CD4-positive, alpha-beta T cell treated with Interleukin-15 for 1 hour (primary cell): ENCODE measurements around the gene PPIA.
"Not testable (repeated sequence)": the region's sequence is repeated elsewhere in the genome, so short reads cannot be mapped to it uniquely, and the experiment has no call there.

ENCODE experiments used
- DNase-seq: peaks from one replicate; pipeline ENCODE4 v3.0.0-alpha.2; 2020

Gene PPIA

DNA sequence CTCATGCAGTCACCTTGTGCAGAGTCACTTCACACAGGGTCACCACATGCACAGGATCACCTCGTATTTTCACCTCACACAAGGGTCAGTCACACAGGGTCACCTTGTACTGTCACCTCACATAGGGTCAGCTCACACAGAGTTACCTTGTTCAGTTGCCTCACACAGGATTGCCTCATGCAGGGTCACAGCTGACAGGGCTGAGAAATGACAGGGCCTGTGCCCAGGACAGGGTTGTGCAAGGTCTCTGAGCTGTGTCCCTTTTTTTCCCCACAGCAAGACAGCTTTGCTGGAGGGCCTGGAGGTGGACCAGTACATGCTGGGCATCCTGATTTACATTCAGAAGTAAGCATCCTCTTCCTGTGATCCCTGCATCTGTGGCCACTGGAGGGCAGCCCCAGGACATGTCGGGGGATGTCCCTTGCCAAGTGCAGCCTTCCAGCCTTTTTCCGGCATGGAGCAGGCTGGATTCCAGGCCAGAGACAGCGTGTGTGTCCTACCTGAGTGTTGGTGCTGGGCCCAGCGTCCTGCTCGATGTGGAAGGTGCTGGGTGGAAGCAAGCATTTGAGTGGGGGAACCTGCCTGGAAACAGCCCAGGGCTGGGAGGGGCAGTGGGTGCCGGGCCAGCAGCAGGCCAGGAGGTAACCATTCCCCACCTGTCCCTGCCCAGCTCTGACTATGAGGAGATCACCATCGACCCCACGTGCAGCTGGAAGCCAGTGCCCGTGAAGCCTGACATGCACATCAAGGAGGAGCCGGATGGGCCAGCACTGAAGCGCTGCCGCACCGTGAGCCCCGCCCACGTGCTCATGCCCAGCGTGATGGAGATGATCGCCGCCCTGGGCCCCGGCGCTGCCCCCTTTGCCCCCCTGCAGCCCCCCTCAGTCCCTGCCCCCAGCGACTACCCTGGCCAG lies 31.6 kb upstream of the PPIA start:
- DNase-seq: no peak

DNA sequence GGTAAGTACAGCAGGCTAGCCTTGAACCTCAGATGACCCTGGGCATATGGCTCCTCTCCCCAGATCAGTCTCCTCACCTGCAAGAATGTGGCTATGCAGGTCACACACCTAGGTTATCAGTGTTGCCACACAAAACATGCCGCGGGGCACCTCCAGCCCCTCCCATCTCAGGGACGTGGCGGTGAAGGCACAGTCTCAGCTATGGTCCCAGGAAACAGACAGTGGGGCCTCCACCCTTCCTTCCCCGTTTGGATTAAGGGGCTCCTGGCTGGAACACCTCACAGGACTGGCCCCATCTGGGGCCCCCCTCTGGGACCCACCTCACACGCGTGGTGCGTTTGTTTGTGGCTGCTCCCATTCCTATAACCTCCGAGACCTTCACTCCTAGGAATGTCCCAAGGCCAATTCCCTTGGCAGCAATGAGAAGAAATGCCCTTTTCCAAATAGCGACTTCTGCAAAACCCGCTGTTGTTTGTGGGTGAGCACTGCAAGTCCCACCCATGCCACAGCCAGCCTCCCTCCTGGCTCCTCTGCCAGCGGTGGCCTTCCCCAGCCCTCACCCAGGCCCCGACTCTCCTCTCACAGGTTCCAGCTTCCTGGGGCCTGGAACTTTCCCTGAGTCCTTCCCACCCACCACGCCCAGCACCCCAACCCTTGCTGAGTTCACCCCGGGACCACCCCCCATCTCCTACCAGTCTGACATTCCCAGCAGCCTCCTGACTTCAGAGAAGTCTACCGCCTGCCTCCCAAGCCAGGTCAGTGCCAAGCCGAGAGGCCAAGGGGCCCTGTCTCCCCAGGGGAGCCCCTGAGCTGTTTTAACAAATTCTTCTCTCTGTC lies 30.7 kb upstream of the PPIA start:
- DNase-seq: no peak

DNA sequence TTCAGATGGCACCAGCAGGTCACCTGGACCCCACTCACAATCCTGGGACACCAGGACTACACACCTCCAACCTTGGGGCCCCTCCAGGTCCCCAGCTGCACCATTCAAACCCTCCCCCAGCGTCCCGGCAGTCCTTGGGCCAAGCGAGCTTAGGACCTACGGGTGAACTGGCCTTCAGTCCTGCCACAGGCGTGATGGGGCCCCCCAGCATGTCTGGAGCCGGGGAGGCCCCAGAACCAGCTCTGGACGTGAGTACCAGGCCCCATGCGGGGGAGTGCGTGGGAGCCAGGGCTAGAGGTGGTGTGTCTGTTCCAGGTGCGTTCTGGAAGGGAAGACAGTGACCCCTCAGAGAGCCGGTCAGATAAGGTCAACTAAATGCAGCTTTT lies 30.1 kb upstream of the PPIA start:
- DNase-seq: no peak

DNA sequence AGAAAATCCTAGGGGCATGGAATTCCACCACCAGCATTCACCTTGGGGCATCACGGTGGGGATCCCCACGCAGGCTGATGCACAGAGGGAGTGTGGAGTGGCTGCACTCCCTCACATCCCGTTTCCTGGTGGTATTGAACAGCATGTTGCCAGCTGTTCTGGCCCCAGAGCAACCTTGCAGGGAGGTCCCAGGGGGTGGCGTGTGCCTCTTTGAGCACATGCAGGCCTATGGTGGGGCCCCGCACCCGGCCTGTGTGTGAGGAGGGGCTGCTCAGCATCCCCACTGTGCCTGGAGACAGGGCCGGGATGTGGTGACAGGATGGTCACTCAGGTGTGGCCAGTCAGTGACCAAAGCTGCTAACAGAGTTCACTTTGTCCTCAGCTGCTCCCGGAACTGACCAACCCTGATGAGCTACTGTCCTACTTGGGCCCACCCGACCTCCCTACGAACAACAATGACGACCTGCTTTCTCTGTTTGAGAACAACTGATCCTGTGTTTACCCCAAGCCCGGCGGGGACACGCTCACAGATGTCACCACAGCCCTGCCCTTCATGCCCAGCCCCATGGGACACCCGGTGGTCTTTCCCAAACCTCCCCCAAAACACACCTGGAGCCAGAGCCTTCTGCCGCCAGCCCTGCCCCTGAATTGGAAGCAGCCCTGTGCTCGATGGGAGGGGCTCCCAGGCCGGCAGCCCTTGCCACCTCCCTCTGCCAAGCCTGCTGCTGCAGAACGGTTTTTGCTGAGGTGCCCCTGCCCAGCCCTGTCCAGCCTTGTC lies 29.2 kb upstream of the PPIA start:
- no peak for DNase-seq

DNA sequence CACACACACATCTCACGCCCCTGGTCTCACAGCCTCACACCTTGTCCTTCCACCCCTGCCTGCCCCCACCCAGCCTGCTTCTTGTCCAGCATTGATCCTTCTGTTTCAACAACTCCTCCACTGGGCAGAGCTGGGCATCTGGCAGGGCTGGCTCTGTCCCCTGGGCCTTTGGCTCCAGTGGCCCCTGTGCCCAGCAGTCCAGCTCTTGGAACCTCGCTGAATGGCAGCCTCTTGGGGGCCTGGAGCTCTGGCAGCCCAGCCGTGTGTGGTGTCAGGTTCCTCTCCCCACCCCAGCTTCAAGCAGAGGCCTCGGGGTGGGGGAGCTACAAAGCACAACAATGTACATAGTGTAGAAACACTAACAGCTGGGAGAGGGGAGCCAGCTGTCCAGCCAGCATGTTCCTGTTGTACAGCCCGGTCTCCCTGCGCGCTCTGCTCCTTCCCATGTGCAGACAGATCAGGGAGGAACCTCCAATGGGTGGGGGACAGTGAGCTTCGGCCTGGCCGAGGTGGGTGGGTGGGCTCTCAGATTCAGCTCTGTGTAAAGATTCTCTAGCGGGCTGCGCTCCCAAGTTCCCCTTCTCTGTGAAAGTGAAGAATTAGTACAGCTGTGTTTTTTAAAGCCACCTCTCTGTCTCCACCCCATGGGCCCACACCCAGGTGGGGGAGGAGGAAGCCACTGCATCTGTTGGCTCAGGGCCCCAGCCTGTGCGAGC lies 28.4 kb upstream of the PPIA start:
- DNase-seq: peak; percentile 61

DNA sequence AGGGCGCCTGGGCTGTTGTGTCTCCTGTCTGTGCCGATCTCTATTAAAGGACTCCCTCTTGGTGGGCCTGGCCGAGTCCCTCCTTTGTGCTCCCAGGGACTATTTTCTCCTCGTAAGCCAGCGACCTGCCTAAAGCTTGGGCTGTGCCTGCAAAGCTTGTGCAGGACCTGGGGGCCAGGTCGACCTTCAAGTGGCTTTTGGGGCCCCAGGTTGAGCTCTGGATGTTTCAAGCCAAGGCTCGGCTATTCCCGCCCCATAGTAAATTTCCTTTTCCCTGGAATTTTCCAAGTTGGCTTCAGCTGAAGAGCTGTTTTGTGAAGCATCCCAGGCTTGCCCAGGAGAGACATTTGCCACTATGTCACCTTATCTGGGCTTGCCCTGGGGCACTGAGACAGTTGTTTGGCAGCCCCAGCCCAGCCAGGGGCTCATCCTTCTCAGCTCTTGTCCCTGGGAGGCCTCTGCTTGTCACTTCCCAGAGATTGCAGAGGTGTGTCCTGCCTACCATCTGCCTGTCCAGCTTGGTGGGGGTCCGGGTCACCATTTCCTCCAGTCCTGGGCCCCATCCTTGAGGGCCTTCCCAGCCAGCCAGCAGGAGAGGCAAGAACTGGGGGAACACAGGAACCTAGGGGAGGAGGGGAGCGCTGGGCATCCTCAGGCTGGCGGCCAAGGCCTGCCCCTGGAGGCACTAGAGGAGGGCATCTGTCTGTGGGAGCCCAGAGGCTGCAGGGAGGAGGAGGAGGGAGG lies 27.7 kb upstream of the PPIA start:
- DNase-seq: no peak

DNA sequence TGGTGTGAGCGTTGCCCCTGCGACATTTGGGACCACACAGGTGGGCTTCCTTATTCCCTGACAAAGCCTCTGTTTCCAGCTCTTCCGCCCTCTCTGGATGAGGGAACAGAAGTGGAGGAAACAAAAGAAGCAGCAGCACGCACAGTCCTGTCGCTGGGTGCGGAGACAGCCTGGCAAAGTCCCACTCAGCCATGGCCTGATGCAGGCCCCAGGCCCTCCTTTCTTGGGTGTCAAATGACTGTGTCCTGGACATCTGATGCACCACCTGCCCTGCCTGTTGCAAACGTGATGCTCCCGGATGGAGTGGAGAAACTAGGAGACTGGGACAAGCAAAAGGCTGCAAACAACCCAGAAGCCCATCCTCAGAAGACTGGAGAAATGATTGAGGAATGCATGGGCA lies 27.1 kb upstream of the PPIA start:
- no peak for DNase-seq

DNA sequence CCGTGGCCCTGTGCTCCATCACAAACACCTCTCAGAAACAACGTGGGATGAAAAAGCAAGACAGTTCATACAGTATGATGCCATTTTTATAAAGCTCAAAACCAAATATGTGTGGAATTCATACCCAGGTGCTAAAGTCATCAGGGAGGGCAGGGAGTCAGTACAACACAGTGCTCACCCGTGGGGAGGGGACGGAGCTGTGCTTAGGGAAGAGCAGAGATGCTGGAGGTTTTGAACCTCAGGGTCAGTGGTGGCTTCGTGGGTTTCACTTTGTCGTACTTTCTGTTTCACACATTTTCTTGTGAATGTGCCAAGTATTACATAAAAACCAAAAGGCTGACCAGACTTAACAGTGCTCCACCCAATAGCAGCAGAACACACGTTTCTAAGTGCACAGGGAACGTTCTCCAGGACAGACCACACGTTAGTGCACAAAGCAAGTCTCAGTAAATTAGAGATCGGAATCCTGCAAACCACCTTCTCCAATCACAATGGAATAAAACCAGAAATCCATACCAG lies 26.6 kb upstream of the PPIA start:
- DNase-seq: peak; percentile 24

DNA sequence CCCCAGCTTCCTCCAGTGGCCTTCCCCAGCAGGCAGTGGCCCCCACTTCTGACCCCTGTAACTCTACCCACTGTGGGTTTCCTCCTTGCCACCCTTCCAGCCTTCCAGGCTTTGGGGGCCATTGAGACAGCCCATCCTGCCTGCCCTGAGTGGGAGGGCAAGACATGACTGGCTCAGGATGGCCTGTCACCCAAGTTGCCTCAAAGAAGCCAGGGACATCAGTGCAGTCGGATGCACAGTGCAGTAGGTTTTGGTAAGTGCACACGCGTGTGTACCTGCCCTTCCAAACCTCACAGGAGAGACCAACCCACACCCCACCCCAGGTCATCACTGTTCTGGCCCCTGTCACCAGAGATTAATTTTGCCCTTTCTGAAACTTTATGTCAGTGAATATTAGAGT lies 25.1 kb upstream of the PPIA start:
- DNase-seq: no peak

DNA sequence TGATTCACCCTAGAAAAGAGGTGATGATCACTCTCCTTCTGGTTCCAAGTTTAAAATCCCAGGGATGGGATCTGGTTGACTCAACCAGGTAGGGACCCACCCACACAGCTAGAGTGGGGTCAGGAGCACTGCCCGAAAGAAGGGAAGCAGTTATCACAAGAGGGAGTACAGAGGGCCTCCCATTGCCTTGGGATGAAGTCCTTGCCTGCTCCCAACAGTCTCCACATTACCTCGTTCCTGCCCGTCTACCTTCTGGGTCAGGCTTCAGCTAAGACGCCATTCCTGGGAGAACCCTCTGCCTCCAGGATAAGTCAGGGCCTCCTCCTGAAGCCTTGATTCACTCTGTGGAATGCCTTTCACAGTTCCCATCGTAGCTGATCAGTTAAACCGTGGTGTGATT lies 24.0 kb upstream of the PPIA start:
- no peak for DNase-seq

DNA sequence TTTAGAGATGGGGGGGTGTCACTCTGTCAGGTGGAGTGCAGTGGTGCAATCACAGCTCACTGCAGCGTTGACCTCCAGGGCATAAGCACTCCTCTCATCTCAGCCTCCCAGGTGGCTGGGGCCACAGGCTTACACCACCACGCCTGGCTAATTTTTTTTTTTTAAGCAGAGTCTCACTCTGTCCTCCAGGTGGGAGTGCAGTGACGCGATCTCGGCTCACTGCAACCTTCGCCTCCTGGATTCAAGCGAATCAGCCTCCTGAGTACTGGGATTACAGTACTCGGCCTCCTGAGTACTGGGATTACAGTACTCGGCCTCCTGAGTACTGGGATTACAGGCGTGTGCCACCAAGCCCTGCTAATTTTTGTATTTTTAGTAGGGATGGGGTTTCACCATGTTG lies 23.6 kb upstream of the PPIA start:
- DNase-seq: no peak

DNA sequence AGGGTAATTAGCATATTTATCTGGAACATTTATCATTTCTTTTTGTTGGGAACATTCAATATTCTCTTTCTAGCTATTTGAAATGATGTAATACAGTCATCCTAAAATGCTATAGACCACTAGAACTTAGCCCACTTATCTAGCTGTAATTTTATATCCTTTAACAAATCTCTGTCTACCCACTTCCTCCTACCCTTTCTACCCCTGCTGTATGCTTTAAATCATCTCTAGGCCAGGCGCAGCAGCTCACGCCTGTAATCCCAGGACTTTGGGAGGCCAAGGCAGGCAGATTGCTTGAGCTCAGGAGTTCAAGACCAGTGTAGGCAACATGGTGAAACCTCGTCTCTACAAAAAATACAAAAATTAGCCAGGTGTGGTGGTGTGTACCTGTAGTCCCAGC lies 22.0 kb upstream of the PPIA start:
- not testable (repeated sequence) for DNase-seq

DNA sequence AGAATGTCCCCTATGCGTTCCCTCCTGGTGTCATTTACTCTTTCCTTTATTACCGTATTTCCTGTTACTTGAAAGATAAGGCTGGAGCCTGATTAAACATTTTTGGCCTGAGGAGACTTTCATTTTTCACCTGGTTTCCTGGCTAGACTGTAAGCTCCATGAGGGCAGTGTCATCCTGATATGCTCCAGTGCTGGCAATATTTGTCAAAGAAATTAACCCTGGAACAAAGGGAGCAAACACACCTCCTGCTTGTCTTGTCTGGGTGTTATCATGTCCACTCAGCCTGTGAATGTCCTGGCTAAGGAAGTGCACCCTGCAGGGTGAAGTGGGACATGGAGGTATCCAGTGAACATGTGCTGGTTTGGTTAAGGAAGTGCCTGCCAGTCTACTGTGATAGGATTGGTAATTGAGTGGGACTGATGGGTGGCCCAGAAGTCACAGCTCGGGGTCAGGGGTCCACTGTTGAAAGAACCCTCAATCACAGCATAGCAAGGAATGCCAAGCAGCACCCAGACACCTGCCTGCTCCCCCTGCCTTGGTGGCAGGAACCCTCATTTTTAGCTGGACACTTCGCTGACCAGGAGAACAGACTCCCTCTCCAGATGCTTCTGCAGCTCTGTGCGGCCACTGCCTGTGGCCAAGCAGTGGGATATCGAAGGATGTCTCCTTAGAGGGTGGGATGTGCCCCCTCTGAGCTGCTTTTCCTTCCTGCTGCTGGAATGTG lies 20.9 kb upstream of the PPIA start:
- DNase-seq: no peak

DNA sequence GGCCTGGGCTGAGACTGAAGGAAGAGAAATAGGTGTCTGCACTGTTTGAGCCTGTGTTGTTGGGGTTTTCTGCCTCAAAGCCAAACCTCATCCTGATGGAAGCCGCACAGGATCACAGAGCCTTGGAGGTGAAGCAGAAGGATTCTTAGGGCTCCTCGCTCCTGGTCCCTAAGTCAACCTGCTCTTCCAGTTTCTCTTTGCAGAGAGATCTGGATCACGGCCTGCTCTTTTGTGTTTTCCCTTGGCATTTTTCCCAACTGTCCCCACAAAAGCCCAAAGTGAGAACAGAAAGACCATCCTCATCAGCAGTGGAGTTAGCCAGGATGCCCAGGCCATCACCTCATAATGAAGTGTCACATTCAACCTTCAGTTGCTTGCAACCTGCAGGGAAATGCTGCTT lies 20.3 kb upstream of the PPIA start:
- DNase-seq: no peak

DNA sequence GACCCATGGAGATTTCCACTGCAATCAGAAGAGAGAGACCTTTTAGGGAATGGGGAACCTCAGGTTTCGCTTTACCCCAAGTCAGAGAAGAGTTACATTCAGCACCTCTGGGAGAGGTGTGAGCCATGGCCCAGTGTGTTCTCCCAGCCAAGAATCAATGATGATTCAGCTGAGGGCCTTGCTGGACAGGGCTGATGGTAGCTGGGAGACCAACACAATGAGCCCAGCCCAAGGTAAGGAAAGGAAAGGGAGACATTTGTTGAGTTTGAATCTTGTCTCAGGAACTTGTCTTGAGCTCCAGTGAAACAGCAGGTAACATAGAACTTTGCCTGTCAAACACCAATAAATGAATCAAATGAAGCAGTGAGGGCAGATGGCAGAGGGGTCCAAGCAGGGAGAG lies 14.0 kb upstream of the PPIA start:
- no peak for DNase-seq

DNA sequence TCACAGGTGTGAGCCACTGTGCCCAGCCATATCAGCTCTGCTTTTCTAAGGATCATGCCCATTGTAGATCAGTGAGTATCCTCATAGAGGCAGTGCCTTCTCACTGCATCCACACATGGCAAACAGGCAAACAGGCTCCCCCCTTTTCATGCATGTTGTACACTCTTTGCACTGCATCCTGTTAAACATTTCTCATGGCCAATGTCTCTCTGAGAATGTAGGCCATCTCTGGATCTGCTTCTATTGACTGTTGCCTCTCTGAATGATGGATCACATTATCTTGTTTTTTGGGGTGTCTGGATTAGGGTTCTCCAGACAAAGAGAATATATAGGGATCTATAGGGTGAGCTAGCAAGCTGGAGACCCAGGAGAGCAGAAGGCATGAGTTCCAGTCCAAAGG lies 13.1 kb upstream of the PPIA start:
- no peak for DNase-seq

DNA sequence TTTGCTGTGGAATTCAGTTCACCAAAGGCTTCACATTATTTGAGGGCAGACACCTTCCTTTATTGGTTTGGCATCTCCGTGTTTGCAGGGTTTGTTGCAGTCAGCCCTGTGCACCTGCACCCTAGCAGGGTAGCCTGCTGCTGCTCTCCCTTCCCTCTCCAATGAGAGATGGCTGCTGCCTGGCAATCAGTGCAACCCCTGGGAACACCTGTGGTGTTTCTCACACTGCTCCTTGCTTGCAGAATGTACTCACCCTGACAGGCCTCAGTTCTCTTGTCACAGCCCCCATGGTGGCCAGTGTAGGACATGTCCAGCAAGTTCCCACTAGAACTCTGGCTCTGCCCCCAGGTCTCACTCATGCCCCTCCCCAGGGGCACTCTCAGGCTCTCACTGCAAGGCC lies 12.1 kb upstream of the PPIA start:
- no peak for DNase-seq

DNA sequence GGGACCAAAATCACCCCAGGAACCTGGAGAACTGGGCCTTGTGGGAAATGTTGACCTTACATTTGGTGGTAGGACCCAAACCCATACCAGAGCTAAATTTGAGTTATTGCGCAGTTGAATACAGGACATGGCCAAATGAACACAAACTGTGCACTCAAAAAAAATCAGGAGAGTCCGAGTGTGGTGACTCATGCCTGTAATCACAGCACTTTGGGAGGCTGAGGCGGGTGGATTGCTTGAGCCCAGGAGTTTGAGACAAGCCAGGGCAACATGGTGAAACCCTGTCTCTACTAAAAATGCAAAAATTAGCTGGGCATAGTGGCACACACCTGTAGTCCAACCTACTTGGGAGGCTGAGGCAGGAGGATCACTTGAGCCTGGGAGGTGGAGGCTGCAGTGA lies 11.3 kb upstream of the PPIA start:
- not testable (repeated sequence) for DNase-seq

DNA sequence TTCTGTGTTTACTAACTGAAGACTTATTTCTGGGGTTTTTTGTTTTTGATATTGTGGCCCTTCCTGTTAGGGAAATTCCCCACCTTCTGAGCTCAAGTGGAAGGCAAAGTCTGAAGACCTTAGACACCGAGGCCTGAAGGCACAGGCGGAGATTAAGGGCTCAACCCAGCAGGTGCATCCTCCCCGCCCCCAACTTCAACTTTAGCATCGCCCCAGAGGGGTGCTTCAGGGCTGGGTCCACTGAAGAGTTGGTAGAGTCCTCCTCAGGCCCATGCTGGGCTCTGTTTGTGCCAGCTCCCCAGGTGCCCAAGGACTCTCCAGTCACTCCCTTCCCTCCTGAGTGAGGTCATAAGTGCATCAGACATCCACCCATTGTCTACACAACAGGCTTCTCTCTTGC lies 9.4 kb upstream of the PPIA start:
- peak; percentile 32 for DNase-seq

DNA sequence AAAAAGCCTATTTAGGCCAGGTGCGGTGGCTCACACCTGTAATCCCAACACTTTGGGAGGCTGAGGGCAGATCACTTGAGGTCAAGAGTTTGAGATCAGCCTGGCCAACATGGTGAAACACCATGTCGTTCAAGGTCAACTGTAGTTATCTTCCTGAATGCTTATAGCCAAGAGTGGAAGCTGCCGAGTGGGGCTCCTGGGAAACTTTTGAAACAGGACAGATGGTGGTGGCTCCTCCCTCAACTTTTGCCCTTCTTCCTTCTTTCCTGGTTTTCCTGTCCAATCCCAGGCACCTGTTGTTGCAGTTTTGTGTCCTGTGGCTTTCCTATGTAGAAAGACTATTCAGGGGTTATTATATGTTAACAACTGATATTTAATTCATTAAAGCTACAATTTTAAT lies 8.7 kb upstream of the PPIA start:
- no peak for DNase-seq

DNA sequence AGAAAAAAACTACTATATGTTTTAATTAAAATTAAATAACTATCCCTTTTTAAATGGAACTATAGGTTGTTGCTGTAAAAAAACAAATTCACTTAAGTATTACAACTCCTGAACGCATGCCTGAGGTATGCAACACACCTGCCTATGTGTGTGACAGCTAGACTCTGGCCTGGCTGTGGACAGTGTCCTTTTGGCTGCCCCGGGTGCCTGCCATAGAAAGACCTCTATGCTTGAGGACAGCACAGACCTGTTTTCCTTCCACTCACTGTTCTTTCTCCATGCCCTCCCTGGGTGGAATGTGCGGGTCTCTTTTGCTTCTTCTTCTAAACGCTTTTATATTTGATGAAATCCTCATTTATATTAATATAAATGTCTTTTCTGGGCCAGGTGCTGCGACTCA lies 6.5 kb upstream of the PPIA start:
- DNase-seq: no peak
